ENCODE measurements around the gene ACAP1.
A peak's percentile ranks its signal among the peaks of the same experiment; 100 is the strongest.

The ACAP1 gene

DNA sequence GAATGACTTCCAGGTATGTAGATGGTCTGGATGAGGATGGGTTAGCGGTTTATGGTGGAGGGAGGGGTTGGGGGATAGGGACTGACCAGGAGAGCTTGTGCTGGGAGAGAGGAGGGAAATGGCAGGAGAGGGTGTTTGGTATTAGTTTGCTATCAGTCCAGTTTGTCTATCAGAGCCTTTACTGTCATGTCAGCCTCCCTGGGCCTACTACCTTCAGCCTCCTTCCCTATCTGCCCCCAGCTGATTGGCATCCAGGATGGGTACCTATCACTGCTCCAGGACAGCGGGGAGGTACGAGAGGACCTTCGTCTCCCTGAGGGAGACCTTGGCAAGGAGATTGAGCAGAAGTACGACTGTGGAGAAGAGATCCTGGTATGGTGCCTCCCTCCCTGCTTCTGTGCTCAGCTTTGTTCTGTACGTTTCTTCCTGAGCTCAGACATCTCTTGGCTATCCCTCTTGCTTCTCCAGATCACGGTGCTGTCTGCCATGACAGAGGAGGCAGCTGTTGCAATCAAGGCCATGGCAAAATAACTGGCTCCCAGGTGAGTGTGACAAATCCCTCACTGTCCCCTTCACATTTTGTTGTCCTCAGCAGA lies 25.1 kb upstream of the ACAP1 start:
- DNase-seq, result no peak

DNA sequence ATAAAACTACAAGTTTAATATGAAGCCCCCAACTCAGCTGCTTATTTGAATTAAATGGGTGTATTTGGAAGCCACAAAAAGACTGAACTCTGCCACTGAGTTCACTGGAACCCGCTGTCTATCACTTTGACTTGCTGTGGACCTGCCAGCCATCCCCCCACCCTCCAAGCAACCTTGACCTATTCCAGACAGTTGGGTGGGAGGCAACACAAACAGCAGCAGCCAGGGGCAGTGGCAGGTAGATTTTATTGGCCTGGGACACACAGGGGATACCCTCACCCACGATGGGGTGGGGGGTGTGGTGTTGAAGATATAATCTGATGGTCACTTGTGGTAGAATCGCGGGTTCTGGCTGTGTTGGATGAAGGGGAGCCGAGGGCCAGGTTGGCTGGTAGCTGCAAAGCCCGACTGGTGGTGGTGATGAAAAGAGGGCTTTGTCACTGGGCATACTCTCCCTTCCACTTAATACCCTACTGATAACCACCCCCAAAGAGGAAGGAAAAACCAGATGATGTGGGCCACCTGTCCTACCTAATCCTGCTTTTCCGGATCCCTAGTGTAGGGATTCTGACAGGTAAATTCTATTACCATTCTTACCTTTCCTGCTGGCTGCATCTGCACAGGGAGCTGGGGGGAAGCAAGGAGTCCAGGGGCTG lies 23.8 kb upstream of the ACAP1 start:
- DNase-seq, result no peak

DNA sequence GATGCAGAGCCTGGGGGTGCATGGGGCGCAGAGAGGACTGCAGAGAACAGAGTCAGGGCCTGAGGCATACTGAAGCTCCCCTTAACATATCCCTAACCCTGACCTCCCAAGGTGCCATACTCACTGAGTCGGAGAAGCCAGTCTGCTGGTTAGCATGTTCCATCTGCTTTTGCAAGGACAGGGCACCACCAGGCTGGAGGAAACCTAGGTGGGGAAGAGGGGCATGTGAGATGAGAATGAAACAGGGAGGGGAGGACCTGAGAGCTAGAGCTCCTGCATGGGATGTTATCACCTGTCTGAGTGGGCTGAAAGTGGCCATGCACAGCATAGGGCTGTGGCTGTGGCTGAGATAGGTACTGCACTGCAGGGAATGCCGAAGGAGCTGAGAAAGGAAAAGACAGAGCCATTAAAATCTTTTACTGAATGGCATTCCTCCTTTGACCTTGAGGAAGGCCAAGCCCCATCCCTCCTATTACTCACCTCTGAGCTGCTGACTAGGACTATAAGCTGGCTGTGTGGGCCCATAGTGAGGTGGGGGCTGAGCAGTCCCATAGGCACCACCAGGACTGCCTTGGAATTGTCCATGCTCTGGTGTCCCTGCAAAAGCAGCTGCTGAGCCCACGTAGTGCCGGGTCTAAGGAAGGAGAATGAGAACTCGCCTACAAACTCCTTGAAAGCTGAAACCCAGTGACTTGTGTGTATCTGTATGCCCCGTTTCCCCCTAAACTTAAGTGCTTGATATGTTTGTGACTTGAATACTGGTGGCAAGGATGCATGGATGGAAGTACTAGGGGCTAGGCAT lies 23.0 kb upstream of the ACAP1 start:
- DNase-seq, result peak; percentile 22

DNA sequence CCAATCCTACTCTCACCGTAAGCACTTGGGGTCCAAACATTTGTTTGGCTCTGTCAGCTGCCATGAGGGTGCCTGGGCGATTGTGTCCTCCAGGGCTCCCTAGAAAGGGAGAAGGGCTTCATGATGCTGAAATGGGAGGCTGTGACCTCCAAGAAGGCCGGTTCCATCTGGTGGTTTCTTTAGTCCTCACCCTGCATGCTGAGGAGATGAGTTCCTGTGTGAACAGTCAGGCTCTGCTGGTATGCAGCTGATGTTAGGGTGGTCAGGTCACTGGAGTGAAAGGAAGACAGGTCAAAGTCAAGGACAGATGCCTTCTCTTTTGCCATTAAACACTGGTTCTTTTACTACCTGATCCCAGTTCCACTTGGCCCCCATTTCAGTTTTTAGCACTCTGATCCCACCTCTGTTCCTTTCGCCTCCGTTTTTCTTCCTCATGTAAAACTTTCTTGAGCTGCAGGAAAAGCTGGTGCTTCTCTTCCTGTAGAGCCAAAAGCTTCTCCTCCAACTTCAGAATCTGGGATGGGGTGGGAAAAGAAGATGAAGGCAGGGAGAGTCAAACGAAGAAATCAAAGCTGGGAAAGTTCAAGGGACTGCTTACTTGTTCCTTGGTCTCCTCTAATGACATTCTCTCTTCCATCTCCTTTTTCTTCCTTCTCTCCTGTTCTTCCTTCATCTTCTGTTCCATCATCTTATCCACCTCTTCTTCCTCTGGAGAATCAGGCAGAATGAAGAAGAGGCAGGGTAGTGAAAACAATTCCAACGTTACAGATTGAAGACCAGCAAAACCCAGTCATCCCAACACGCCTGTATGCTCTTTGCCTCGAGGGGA lies 22.2 kb upstream of the ACAP1 start:
- no peak for DNase-seq

DNA sequence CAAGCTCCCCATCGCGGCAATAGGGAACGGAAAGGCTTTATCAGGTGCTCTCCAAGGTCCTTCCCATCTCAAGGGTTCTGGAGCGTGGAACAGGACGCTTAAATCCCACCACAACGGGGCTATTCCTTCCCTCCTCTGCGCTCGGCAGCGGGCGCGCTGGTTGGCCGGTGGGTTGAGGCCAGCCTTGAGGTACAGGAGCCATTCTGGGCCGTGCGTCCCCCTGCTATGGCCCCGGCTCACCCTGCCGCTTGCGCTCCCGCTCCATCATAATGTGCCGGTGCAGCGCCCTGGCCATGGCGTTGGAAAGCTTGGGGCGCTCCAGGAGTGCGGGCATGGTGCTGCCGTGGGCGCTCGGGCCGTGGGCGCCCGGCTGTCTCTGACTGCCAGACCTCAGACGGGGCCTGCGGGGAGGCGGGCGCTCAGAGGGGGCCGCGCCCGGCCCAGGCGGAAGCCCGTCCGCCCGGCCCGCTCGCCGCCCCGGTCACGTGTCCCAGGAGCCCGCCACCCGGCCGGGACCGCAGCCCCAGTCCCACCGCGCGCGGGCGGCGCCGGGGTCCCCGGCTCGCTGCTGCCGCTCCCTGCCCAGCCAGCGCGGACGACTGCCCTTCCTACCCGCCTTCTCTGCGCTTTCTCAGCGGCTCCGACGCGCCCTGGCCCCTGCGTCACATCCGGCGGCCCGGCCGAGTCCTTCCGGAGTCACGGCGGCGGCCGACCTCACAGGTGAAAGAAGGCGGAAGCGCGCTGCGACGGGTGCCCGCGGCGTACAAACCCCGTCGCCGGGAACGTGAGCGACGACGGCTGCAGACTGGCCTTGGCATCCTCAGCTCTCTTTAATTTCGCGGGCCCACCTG lies 21.4 kb upstream of the ACAP1 start, which contains the start of gene GPS2:
Gene GPS2, minus strand, starts transcription at position 642 of the 851 bp plus-strand sequence. Its CDS starts 308 bp downstream, at position 334.
- peak; percentile 78 for DNase-seq

DNA sequence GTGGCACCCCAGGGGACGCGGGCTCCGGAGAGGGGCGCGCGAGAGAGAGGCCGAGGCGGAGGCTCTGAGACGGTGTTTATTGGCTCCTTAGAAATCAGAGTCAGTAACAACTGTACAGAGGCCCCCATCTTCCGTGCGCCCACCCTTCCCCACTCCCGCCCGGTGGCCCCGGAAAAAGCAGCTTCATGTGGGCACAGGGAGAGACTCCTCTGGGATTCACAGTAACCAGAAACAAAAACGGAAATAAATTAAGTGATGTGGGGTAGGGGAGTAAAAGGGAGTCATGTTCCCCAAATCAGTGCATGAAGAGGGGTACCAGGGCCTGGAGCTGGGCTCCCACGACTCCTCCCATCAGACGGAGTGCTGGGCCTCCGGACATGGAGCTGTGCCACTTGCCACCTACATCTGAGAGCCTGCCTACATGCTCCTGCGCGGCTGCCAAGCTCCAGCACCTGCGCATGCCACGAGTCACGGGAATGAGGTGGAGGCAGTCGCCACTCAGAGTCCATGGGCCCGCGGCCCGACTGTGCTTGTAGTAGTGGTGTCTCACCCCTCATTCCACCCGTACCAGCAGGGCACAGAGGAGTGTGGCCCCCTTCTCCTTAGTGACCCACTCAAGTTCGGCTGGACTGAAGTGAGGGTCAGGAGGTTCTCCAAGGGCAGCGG lies 20.6 kb upstream of the ACAP1 start:
- no peak for DNase-seq

DNA sequence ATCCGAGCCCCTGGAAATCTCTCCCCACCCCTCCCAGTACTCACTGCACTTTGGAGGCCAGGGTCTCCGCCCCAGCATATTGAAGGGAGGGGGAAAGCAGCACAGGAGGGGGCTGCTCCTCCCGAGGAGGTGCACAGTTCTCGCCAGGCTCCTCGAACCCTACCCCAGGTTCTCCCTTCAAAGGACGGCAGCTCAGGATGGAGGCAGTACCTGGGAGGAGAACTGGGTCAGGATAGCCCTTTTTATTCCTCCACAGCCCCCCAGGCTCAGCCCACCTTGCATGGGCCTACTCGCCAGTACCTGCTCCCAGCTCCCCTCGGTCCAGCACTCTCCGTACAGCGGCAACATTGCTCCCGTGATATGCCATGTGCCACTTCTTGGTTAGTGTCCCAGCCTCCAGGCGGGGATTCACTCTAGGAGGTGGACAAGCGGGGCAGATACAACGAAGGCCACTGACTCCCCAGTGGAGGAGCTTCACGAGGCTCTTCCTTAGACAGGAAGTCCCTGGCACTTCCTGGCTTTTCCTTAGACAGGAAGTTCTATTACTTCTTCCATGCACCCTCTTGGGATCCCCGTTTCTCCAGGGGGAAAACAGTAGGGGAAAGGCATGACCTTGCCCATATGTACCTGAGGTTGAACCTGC lies 19.0 kb upstream of the ACAP1 start:
- DNase-seq, result no peak

DNA sequence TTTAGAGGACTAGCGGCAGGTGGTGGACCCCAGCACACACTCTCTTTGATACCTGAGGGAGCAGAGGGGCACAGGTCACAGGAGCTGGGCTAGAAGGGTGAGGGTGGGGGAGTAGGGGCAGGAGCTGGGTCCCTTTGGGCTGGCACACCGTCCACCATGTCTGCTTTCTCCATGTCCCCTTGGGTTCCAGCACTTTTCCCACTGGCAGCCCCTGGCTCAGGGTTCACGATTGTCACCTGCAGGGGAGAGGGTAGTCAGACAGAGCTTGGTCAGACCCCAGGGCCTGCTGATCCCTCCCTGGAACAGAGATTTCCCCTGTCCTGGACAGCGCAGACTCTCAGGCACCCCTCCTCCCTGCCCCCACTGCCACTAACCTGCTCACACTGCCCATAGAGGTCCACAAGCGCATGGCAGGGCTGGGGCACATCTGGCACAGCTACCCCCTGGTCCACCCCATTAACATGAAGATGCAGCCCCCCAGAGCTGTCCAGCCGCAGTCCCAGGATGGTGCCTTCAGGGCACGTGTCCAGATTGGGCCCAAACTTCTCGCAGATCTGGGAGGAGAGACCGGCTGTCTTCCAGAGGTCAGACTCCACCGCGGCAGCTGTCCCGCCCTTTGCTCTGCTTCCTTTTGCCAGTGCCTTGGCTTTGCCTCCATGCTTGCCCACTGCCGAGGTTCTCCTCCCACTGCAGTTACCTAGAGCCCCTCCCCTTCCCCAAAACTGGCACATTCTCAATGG lies 18.0 kb upstream of the ACAP1 start:
- DNase-seq, result no peak

DNA sequence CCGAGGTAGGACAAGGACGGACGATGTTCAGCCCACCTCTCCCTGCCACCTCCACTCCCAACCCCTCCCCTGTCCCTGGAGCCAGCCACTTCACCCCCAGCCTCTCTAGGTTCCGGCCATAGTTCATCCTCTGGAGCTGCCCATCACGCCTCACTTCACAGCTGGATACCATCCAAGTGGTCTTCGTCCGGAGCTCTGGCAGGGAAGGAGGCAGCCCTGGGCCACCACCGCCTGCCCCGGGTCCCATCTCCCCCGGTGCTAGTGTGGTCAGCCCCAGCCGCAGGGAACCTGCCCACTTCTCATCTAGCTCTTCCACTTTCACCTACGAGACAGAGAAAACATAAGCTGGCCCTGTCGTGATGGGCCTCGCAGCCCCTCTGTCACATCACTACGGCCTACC lies 14.9 kb upstream of the ACAP1 start:
- no peak for DNase-seq

DNA sequence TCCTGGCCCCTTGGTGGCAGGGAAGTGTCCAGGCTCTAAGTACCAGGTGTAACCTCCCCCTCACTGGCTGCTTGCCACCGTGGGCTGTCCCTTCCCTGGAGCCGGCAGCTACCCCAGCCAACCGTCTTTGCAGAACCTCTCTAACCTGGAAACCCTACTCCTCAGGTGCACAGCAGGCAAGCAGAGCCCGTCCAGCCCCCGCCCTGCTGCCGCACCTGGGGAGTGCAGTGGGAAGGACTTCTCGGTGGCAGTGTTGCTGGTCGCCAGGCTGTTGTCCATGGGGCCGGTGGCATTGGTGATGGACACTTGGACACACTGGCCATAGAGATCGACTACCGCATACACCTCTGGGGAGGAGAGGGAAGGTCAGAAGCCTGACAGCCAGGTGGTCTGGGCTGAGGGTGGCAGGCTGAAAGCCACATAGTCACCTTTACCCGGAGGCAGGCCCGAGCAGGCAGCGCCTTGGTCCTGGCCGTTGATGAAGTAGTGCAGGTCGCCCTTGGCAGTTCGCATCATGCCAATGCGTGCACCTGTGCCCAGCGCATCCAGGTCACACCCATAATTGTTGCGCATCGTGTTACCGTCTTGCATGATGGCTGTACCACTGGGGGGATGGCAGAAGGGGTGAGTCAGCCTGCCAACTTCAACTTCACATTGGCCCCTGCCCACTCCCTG lies 13.7 kb upstream of the ACAP1 start:
- no peak for DNase-seq

DNA sequence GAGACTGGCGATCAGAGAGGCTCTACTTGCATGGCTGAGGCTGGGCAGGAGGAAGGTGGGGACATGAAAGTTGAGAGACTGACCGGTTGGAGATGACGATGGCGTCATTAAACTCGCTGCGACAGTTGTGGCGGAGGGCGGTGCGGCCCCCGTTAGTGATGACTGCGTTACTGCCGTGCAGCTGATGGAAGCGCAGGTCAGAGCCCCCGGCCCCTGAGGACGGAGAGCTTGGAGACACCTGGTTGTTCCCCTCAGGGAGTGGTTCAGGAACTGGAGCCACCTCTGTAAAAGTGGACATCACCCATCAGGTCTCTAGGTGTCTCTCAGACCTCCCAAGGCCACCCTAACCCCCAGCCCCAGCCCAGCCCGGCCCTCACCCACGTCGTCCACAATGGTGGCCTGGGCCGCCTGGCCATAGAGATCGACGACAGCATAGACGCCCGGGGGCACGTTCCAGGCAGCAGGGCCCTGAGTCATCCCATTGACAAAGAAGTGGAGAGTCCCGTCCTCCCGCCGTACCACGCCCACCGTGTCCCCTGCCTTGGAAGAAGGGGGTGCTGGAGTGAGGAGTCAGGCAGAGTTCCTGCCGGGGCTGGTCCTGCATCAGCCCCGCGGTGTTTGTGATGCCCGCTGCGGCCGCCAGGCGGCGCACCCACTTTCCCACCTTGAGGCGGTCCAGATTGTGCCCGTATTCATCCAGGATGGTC lies 12.4 kb upstream of the ACAP1 start:
- DNase-seq, result no peak

DNA sequence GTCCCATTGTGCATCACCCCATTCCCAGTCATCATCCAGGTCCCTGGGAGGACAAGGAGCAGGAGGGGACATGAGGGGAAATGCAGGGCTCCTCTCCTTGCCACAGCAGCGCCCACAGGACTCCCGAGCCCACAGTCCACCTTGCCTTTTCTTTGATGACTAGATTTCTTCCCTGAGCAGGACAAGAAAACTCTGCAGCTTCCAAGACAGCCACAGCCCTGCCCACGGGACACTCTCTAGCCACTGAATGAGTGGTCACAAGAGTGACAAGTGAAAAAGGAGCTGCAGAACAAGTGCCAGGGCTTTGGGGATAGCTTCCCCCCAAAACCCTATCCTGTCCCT lies 11.9 kb upstream of the ACAP1 start:
- DNase-seq, result no peak

DNA sequence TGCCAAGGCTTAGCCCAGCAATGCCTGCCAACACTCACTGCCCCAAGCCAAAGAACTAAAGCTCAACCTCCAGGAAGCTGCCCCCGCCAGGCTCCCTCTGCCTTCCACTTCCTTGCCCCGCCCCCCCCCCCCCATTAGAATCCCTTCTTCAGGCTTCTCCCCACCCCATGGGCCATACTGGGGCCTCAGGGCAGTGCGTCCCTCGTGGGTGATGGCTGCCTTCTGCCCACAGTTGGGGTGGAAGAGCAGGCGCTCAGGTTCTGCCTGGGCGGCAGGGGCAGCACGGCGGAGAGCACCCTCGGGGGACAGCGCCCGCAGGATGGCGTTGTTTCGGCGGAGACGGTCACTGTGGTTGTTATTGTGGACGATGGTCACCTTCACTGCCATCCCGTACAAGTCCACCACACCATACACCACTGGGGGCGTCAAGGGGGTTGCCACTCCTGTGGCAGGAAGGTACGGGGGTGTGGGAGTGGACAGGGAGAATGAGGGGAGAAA lies 11.2 kb upstream of the ACAP1 start:
- DNase-seq, result no peak

DNA sequence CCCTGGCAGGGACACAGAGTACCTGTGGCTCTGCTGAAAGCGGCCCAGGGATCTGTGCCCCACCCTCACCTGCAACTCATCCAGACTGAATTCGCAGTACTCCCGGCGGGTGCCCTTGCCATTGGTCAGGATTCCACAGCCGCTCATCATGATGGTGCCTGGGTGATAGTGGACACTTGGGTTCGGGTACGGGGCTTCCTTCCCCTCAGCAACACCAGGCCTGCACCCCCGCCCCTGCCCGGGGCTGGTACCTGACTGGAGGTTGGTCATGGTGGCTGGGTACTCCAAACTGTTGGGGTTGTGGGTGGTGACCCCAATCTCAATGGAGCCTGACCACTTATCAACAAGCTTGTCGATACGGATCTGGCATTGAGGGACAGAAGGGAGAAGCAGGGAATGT lies 10.1 kb upstream of the ACAP1 start:
- DNase-seq, result no peak

DNA sequence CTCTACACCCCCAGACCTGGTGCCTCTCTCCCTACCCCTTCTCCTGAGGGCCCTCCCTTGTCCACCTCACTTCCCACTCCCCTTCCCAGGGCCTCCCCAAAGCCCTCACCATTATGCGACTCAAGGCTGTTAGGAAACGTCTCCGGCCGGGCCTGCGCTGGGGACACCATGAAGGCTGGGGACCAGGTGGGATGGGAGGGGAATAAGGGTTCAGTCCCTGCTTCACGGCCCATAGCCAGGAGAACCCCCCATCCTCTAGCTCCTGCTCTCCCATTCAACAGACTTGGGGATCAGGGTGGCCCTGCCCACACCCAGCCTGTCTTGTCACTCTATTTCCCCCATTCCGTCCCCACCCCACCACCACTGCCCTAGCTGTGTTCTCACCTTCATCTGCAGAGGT lies 9.3 kb upstream of the ACAP1 start:
- no peak for DNase-seq

DNA sequence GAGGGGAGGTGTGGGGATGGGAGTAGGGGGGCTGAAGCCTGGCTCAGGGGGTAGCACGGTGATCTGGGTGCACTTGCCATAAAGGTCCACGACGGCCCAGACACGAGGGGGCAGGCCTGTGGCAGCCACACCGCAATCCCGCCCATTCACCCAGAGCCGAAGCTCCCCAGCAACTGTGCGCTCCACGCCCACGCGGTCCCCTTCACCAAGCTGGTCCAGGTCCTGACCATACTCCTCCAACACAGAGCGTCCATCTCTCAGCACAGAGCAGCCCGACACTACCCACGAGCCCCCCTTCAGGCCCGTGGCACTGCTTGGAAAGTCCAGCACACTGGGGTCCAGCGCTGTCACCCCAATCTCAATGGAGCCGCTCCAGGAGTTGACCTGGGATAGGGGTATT lies 8.8 kb upstream of the ACAP1 start:
- no peak for DNase-seq

DNA sequence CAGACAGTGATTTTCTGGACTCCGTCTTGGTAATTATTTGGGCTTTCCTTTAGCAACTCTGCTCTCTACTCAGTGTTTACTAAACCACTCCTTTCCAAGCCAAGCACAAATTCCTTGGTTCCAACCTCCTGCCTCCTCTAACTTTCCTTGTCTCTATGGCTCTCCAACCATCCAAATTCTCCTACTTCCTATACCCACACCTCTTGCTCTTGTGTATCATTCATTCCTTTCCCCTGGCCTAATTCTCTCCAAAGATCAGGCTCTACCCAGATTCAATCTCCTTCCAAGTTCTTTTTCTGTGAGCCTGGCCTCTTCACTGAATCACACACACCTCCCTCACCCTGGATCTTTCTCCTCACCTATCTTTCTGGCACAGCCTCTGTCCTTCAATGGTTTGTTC lies 8.3 kb upstream of the ACAP1 start:
- no peak for DNase-seq

DNA sequence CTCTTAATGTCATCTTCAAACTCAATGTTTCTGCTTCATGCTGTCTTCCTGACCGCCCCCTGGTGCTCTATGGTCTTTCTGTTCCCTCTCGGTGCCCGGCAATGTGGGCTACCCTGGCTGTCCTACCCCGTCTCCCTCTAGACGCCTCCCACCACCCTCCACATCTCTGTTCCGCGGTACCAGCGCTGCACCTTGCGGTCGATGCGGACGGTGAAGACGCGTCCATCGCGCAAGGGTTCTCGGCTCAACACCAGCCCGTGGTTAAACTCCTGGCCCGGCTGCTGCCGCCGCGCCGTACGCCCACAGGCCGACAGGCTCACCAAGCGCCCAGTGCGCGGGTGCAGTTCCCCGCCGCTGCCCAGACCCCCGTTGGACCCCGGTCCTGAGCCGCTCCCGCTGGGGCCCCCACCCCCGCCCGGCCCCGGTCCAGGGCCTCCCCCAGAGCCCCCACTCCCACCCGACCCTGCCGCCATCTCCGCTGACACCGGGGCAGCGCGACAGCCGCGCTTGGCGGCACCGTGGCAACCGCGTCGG lies 7.4 kb upstream of the ACAP1 start, which contains the start of gene NEURL4:
Gene NEURL4, minus strand, starts transcription at position 496 of the 534 bp plus-strand sequence. Its CDS starts 23 bp downstream, at position 473.
- DNase-seq, result peak; percentile 38

All from MV-4-11 (cell line).